Measurements from ENCODE around the gene LBR.

Gene LBR

DNA sequence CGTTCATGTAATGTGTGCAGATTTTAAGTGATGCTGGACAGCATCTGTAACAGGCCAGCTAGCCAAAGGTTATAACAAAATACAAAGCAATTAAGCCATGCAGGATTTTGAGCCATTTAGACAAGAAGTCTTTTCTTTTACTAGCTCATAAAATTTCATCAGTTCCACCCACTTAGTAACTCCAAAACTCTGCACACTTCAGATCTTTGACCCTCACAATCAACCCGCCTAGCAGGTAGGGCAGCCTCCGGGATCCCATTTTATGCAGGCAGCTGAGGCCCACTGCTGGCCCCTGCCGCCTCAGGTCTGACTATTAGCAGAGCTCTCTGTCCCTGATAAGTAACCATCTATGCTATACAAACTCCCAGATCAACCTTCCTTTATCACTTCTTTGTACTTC is 9.2 kb downstream of the LBR start:
- H3K27me3 ChIP-seq = no peaks in the 10 kb centered on the region
- intact Hi-C loops (cut with DNase I; ENCODE audit: low total_unique reads) = no loop called here
- peaks cover 0 to 22% (median 7%) of the 10 kb centered on the region in 4 donors for H3K4me1 ChIP-seq
- H3K4me3 ChIP-seq = no peak overlapping the region
- H3K9me3 ChIP-seq = no peaks in the 10 kb centered on the region
- H3K27ac ChIP-seq = no peak overlapping the region
- TF ChIP-seq, protein P1, sequence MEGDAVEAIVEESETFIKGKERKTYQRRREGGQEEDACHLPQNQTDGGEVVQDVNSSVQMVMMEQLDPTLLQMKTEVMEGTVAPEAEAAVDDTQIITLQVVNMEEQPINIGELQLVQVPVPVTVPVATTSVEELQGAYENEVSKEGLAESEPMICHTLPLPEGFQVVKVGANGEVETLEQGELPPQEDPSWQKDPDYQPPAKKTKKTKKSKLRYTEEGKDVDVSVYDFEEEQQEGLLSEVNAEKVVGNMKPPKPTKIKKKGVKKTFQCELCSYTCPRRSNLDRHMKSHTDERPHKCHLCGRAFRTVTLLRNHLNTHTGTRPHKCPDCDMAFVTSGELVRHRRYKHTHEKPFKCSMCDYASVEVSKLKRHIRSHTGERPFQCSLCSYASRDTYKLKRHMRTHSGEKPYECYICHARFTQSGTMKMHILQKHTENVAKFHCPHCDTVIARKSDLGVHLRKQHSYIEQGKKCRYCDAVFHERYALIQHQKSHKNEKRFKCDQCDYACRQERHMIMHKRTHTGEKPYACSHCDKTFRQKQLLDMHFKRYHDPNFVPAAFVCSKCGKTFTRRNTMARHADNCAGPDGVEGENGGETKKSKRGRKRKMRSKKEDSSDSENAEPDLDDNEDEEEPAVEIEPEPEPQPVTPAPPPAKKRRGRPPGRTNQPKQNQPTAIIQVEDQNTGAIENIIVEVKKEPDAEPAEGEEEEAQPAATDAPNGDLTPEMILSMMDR (IDR thresholded peaks at IDR 0.05) = no peak
- no peak for DNase-seq
- peaks cover 49 to 53% (median 52%) of the 10 kb centered on the region in 3 donors for H3K36me3 ChIP-seq

DNA sequence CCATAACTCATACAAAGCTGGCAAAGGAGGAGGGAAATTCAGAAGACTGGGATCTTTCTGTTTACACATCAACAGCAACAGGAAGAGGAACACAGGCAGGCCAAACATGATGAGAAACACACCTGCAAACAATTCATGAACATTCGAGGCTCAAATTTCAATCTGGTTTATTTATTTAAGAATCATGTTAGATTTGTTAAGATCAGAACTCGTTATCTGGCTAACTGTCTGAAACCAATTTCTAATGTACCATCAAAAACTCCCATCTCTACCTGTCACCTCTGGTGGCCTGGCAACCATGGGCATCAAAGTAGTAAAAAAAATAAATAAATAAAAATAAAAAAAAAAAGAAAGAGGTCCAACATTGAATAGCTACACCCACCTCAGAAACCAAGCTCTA is 9.8 kb downstream of the LBR start:
- TF ChIP-seq, protein P1 (IDR thresholded peaks at IDR 0.05) = no peak
- peaks cover 51 to 58% (median 55%) of the 10 kb centered on the region in 3 donors for H3K36me3 ChIP-seq
- H3K27ac ChIP-seq = no peak overlapping the region
- no peak for DNase-seq
- intact Hi-C loops (cut with DNase I; ENCODE audit: low total_unique reads) = no loop called here
- H3K4me1 ChIP-seq = peaks cover 0 to 17% (median 4%) of the 10 kb centered on the region in 4 donors
- no peak overlapping the region for H3K4me3 ChIP-seq
- no peaks in the 10 kb centered on the region for H3K27me3 ChIP-seq
- H3K9me3 ChIP-seq = no peaks in the 10 kb centered on the region

DNA sequence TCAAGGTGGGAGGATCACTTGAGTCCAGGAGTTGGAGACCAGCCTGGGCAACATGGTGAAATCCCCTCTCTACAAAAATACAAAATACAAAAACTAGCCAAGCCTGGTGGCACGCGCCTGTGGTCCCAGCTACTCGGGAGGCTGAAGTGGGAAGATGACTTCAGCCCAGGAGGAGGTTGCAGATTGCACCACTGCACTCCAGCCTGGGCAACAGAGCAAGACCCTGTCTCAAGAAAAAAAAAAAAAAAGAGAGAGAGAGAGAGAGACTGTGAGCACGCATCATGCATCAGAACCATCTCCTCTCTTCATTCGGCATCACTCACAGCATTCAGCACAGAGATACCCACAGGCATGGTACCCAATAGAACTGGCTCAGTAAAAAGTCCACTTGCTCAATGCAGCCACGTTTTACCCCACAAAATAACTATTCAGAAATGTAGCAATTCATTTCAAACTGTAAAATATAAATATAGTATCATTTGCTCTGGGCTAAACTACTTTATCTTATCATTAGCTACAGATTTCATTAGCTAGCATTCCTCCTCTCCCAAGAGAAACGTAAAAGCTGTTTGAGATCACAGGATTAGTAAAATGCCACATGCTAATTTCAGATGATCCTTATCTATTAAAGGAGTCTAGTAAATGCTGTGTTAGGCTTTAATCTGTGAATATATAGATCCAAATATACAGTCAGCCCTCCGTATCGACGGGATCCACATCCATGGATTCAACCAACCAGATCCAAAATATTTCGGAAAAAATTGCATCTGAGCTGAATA is 11.7 kb downstream of the LBR start:
- intact Hi-C loops (cut with DNase I; ENCODE audit: low total_unique reads) = no loop called here
- H3K9me3 ChIP-seq = no peaks in the 10 kb centered on the region
- H3K4me1 ChIP-seq = peaks cover 0 to 2% (median 0%) of the 10 kb centered on the region in 4 donors
- no peak overlapping the region for H3K4me3 ChIP-seq
- TF ChIP-seq, protein P1 (IDR thresholded peaks at IDR 0.05) = no peak
- no peaks in the 10 kb centered on the region for H3K27me3 ChIP-seq
- no peak overlapping the region for H3K27ac ChIP-seq
- H3K36me3 ChIP-seq = peaks cover 69 to 77% (median 71%) of the 10 kb centered on the region in 3 donors
- DNase-seq = no peak

DNA sequence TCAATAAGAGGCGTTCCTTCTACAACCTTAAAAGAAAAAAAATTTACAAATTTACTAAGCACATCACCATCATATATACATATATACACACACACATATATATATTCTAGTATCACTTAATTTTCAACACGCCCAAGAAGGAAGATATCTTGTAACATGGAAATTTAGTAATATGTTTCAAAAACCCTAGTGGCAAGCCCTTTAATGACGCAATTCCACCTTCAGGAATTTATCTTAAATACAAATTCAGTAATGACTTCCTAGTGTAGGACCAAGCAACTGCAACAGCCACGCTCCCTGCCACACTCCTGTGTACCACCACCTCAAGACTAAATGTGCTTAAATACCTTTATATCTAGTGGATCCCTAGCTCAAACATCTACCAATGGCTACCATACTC is 12.5 kb downstream of the LBR start:
- TF ChIP-seq, protein P1 (IDR thresholded peaks at IDR 0.05) = no peak
- Histone ChIP-seq H3K4me1 (no peaks in the 10 kb centered on the region), H3K9me3 (no peaks in the 10 kb centered on the region), H3K4me3 (no peak overlapping the region), H3K36me3 (peaks cover 78 to 85% (median 79%) of the 10 kb centered on the region in 3 donors), H3K27ac (no peak overlapping the region), H3K27me3 (no peaks in the 10 kb centered on the region)
- no peak for DNase-seq
- intact Hi-C loops (cut with DNase I; ENCODE audit: low total_unique reads) = no loop called here

DNA sequence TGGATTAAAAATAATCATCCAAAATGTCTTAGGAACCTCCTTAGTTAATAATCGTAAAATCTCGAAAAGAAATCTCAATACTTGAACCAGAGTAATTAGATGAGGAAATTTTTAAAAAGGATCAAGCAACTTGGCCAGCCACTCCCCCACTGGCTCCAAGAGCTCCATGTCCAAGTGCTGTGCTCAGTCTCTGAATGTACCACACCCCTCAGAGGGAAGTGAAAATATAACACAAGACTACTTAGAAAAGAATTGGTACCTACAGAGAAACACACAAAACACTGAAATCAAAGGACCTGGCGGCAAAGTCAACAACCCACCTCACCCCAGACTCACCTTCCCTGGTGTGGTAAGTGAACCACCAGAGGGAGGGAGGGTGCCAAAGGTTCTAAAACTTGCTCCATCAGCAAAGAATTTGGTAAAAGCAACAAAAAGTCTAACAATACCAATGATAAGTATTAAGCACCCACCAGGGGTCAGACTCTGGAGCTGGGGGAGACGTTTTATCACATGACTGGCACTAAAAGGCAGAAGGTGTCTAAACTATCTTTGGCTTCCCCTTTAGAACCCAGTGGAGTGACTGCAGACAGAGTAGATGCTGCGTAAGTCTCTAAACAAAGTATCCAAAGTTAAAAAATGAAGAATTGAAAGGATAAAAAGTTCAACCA is 14.0 kb downstream of the LBR start:
- Histone ChIP-seq H3K4me3 (no peak overlapping the region), H3K27ac (no peak overlapping the region), H3K36me3 (peaks cover 75 to 86% (median 80%) of the 10 kb centered on the region in 3 donors), H3K9me3 (no peaks in the 10 kb centered on the region), H3K27me3 (no peaks in the 10 kb centered on the region), H3K4me1 (no peaks in the 10 kb centered on the region)
- DNase-seq = no peak
- TF ChIP-seq, protein P1 (IDR thresholded peaks at IDR 0.05) = no peak
- intact Hi-C loops (cut with DNase I; ENCODE audit: low total_unique reads) = no loop called here

Measured in tibial artery (tissue), 4 donors.